ENCODE results near the gene FAP. TPM values are rescaled to one million over a fixed set of nuclear protein-coding genes. Genes with fewer than 3 reads are reported as not detected.

The FAP gene
- total RNA-seq, 1 donor = 207 TPM

DNA sequence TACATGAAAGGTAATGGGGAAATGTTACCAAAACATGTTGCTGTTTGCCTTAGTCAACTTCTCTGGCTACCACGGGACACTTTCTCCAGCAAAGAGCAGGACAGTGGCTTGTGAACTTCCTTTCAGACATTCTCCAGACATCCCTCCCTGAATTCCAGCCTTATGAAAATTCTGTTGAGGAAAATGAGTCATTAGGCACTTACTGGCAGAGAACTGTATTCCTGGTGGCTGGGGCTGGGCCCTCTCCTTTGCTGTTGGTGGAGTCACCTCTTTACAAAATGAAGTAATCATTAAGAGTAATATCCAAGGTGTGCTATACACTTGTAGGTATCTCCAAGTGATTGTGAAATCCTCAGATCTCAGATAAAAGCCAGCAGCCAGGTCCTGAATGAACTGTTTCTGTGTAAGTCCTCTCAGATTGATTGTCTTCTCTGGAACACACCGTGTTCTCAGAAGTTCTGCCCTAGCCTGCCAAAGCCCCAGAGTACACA, 1.3 kb upstream of the FAP start:
- TF ChIP-seq, protein P1, sequence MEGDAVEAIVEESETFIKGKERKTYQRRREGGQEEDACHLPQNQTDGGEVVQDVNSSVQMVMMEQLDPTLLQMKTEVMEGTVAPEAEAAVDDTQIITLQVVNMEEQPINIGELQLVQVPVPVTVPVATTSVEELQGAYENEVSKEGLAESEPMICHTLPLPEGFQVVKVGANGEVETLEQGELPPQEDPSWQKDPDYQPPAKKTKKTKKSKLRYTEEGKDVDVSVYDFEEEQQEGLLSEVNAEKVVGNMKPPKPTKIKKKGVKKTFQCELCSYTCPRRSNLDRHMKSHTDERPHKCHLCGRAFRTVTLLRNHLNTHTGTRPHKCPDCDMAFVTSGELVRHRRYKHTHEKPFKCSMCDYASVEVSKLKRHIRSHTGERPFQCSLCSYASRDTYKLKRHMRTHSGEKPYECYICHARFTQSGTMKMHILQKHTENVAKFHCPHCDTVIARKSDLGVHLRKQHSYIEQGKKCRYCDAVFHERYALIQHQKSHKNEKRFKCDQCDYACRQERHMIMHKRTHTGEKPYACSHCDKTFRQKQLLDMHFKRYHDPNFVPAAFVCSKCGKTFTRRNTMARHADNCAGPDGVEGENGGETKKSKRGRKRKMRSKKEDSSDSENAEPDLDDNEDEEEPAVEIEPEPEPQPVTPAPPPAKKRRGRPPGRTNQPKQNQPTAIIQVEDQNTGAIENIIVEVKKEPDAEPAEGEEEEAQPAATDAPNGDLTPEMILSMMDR (IDR thresholded peaks at IDR 0.05; ENCODE audit: insufficient read depth, low read depth, low read length) = no peak
- peak; percentile 98 for DNase-seq (ENCODE audit: low read depth)
- H3K4me3 ChIP-seq (ENCODE audit: low read depth, low read length) = no peak overlapping the region

DNA sequence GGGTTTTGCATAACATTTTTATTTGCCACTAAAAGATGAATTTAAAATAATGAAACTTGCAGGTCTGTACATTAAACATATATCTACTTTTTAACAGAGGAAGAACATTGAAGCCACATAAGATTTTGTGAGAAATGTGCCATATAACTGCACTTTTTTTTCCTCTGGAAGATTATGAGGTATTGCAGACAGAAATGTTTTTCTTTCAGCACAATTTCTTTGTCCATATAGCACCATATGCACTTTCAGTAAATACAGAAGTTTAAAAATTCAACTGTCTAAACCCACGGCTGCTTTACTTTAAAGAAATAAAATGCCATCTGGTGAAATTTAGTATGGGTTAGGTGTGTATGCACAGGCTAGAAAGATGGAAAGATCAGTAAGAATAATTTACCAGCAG, 470 bp upstream of the FAP start:
- TF ChIP-seq, protein P1 (IDR thresholded peaks at IDR 0.05; ENCODE audit: insufficient read depth, low read depth, low read length) = no peak
- no peak for DNase-seq (ENCODE audit: low read depth)
- H3K4me3 ChIP-seq (ENCODE audit: low read depth, low read length) = peak overlapping the region; percentile 82

DNA sequence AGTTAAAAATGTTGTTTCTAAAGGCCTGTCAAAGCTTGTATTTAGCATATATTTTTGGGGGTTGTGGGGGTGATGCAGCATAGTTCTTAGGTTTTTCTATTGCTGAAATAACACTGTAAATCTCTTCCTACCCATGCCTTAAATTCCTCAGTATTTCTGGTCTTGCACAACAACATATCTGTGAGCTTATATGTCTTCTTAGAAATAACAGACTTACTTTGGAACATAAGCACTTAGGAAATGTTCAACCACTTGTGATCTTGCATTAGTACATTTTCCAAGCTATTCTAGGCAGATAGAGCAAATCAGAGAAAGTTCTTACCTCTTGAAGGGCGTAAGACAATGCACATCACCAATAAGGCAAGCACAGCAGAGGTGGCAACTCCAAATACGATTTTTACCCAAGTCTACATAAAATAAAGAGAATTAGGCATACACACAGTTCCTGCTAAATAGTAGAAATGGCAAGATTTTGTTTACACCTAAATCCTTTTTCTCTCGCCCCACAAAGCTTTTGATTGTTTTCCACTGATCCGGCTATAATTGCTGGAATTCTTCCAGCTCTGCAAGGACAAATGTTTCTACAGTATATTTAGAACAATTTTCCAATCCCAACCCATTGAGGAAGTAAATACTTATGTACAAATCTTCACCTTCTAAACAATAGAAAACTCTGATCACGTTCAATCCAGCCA, 512 bp downstream of the FAP start:
- H3K4me3 ChIP-seq (ENCODE audit: low read depth, low read length) = peak overlapping the region; percentile 82
- DNase-seq (ENCODE audit: low read depth) = peak; percentile 93
- TF ChIP-seq, protein P1 (IDR thresholded peaks at IDR 0.05; ENCODE audit: insufficient read depth, low read depth, low read length) = no peak

DNA sequence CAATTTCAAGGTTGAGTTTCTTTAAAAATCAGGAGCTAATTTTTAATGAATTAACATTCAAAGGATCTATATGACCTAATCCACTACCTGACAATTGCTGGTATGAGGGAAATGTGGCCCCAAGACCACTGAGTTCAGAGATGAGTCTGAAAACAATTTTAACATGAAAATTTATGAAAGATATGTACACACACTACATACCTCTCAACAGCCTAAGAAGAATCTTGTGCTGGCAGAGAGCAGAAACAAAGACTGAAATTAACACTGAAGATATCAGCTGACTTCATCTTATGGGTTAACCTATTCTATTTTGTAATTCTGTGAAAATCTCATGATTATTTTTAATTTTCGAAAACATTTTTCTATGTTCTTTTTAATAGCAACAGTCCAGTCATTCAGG, 1.7 kb downstream of the FAP start:
- H3K4me3 ChIP-seq (ENCODE audit: low read depth, low read length) = peak overlapping the region; percentile 82
- no peak for DNase-seq (ENCODE audit: low read depth)
- TF ChIP-seq, protein P1 (IDR thresholded peaks at IDR 0.05; ENCODE audit: insufficient read depth, low read depth, low read length) = no peak

DNA sequence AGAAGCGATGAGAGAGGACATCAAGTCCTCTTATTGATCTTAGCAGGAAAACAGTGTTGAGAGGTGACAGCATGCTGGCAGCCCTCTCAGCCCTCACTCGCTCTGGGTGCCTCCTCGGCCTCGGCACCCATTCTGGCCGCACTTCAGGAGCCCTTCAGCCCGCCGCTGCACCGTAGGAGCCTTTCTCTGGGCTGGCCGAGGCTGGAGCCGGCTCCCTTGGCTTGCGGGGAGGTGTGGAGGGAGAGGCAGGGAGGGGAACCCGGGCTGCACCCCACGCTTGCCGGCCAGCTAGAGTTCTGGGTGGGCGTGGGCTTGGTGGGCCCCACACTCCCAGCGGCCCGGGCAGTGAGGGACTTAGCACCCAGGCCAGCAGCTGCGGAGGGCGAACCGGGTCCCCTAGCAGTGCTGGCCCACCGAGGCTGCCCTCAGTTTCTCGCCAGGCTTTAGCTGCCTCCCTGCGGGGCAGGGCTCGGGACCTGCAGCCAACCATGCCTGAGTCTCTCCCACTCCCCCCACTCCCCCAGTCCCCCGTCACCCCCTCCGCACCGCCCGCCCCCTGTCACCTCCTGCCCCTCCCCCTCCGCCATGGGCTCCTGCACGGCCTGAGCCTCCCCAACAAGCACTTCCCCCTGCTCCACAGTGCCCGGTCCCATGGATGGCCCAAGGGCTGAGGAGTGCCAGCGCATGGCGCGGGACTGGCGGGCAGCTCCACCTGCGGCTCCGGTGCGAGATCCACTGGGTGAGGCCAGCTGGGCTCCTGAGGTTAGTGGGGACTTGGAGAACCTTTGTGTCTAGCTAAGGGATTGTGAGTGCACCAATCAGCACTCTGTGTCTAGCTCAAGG, 8.4 kb downstream of the FAP start:
- H3K4me3 ChIP-seq (ENCODE audit: low read depth, low read length) = no peak overlapping the region
- TF ChIP-seq, protein P1 (IDR thresholded peaks at IDR 0.05; ENCODE audit: insufficient read depth, low read depth, low read length) = no peak
- DNase-seq (ENCODE audit: low read depth) = no peak

DNA sequence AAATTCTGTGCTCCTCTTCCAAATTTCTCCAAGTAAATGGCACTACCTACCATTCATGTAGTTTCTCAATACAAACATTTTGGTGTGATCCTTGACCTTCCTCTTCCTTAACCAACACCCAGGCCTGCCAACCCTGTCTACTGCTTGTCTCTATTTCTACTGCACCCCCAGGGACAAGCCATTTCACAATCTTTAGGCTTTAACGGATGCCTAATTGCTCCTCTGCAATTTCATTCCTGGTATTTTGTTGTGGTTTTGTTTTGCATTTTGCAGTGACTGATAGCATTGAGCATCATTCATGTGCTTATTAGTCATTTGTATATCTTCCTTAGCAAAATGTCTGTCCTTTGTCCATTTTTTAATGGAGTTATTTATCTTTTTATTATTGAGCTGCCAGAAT, 10.0 kb downstream of the FAP start:
- H3K4me3 ChIP-seq (ENCODE audit: low read depth, low read length) = no peak overlapping the region
- TF ChIP-seq, protein P1 (IDR thresholded peaks at IDR 0.05; ENCODE audit: insufficient read depth, low read depth, low read length) = no peak
- peak; percentile 87 for DNase-seq (ENCODE audit: low read depth)
